22Rv1 (cell line): Measurements from ENCODE around the gene SRSF1.
"Not testable (repeated sequence)": the region's sequence is repeated elsewhere in the genome, so short reads cannot be mapped to it uniquely, and the experiment has no call there.

Experiments used
- H3K27ac ChIP-seq: fragments of 450-650 bp; 2 replicates; pipeline ENCODE4 v1.5.1; 2017
- ZFX ChIP-seq: fragments of 450-650 bp; IDR thresholded peaks from 2 replicates; pipeline ENCODE4 v1.6.1; 2017; ENCODE audit warnings: antibody characterized with exemption, borderline replicate concordance
- TF ChIP-seq, protein P1 (sequence below): fragments of 450-650 bp; IDR thresholded peaks from 2 replicates; pipeline ENCODE4 v1.5.1; 2017; ENCODE audit warnings: mild to moderate bottlenecking

Gene SRSF1

DNA sequence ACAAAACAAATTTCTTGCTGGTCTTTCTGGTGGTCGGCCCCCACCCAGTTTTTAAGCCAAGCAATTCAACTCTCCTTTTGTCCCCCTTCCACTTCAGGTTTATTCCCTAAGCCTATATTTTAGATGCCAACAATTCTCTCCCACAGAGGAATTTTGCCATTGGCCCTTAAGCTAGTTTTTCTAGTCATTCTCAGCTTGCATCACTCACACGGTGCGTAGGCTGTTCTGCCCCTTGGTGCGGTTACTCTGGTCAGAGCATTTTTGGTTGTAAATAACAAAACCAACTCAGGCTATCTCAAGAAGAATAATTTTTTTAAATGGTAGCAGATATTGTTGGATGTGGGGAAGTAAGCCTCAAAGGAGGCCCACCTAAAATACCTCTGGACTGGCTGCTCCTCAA lies 42.5 kb upstream of the SRSF1 start:
- TF ChIP-seq, protein P1, sequence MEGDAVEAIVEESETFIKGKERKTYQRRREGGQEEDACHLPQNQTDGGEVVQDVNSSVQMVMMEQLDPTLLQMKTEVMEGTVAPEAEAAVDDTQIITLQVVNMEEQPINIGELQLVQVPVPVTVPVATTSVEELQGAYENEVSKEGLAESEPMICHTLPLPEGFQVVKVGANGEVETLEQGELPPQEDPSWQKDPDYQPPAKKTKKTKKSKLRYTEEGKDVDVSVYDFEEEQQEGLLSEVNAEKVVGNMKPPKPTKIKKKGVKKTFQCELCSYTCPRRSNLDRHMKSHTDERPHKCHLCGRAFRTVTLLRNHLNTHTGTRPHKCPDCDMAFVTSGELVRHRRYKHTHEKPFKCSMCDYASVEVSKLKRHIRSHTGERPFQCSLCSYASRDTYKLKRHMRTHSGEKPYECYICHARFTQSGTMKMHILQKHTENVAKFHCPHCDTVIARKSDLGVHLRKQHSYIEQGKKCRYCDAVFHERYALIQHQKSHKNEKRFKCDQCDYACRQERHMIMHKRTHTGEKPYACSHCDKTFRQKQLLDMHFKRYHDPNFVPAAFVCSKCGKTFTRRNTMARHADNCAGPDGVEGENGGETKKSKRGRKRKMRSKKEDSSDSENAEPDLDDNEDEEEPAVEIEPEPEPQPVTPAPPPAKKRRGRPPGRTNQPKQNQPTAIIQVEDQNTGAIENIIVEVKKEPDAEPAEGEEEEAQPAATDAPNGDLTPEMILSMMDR = no peak
- no peak for TF ChIP-seq ZFX
- H3K27ac ChIP-seq = no peak overlapping the region

GRCh38 chr17:58047376-58048150 lies 40.5 kb upstream of the SRSF1 start:
- TF ChIP-seq, protein P1 = no peak
- TF ChIP-seq ZFX = no peak
- H3K27ac ChIP-seq = no peak overlapping the region

DNA sequence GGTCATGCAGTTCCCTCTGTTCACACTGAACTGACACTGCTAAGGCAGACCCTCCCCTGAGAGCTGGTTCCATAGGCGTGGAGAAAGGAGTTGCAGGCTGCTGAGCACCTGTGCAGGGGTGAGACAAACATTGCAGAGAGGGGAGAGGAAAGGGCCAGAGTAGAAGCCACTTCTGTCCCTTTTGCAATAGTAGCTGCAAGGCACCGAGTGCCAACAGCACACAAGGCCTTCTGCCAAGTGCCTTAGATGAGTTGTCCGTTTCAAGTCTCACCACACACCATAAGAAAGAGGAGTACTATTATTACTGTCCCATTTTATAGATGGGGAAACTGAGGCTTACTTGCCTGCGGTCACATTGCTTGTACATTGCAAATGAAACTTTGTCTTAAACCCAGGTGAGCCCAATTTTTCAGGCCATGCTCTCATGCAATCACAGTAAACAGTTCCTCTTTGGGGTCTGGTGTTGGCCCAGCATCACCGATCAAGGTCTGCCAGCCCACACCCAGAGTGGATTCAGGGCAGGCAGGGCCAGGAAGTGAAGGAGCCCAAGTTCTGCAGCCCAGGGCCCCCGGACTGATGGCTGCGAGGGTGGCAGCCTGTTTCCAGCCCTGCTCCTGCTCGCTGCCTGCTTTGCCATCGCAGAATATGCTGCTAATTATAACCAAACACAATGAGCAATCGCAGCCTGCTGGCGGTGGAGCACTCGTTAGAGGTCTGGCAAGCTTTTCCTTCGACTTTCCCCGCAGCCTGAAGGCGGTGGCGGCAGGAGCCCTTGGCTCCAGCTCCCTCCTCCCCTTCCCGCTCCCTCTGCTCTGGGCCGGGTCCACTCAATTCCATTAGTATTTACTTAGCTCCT lies 39.4 kb upstream of the SRSF1 start:
- TF ChIP-seq, protein P1 = no peak
- TF ChIP-seq ZFX = no peak
- no peak overlapping the region for H3K27ac ChIP-seq

DNA sequence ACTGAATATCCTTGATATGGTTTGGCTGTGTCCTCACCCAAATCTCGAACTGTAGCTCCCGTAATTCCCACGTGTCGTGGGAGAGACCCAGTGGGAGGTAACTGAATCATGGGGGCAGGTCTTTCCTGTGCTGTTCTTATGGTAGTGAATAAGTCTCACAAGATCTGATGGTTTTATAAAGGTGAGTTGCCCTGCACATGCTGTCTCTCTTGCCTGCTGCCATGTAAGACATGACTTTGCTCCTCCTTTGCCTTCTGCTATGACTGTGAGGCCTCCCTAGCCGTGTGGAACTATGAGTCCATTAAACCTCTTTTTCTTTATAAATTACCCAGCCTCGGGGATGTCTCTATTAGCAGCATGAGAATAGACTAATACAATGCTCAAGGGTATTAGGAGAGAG lies 37.2 kb upstream of the SRSF1 start:
- H3K27ac ChIP-seq = not testable (repeated sequence)

DNA sequence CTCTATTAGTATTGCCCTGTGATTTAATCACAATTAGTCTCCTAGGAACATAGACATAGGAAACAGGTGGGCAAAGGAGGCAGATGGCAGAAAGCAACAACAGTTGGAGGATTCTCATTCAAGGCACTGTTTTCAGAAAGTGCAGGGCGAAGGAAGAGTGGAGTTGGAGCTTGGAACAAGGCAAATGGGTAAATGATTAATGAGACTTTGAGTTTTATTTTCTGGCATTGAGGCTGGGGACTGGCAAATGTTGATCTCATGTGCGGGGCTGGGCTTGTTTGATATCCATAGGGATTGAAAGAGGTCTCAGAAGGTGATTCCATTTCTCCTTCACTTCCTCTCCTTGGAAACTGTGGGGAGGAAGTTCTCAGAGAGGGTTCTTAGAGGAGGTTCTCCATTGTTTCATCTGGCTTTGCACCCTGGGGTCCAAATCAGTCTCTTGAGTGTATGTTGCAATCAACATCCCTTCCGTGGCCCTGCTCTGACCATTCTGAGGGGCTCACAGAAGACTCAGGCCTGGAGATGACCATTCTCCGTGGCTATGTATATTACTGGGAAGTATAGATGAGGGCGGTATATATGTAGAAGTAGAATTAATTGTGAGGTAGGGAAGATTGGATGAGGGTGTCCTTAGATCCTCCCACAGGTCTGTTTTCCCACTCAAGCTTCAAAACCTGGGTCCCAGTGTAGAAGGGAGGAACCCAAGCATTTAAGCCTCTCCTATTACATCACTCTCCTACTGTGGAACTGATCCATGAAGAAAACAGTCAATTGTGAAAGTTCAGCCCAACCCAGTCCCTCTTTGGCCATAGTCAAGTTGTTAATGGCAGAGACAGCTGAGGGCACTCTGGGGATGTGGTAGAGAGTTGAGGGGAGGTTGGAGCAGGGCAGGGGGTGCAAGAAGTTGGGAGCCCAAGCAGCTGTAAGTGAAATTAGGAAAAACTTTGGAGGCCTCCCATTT lies 36.5 kb upstream of the SRSF1 start:
- H3K27ac ChIP-seq = no peak overlapping the region
- TF ChIP-seq, protein P1 = no peak
- no peak for TF ChIP-seq ZFX

GRCh38 chr17:58041161-58041560 lies 34.1 kb upstream of the SRSF1 start:
- no peak overlapping the region for H3K27ac ChIP-seq
- TF ChIP-seq, protein P1 = no peak
- no peak for TF ChIP-seq ZFX

DNA sequence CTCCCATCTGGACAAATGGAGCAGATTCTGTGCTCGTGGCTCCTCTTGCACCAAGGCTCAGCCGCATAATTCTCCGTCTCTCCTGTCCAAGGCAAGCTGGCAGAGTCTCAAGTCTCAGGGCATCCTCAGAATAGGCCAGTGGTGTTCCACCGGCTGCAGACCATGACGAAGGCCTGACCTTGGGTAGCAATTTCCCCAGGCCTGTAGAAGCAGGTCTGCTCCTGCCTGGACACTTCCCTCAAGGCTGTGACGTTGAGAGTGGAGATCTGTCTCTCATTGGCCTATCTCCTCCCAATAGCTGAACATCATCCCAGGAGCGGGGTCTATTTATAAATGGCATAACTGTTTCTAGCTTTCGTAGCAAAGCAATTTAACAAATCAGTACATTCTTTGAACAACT lies 33.3 kb upstream of the SRSF1 start:
- TF ChIP-seq, protein P1 = no peak
- TF ChIP-seq ZFX = no peak

More for the DNA sequence above, 33.3 kb upstream of the SRSF1 start:
- no peak overlapping the region for H3K27ac ChIP-seq
